B cell (primary cell): ENCODE measurements around the gene NME9.

Source experiments
- CTCF ChIP-seq: fragments of 200-600 bp; IDR thresholded peaks from one replicate; pipeline ENCODE4 v1.8.0; 2022; ENCODE audit warnings: antibody characterized with exemption, mild to moderate bottlenecking
- EZH2 ChIP-seq: IDR thresholded peaks from 2 replicates; pipeline ENCODE4 v1.6.1; 2012; ENCODE audit warnings: borderline replicate concordance, low read depth, mild to moderate bottlenecking, moderate library complexity, low read length; ENCODE audit not compliant: insufficient read depth, poor library complexity, severe bottlenecking

- no peak for TF ChIP-seq CTCF
- no peak for TF ChIP-seq EZH2
These were observed 288 bp upstream of the NME9 start for GRCh38 chr3:138329984-138330293.
